Heart left ventricle (tissue), 13 donors: ENCODE results near the gene KLK7.

ENCODE experiments used
- CTCF ChIP-seq, 12 donors: fragments of 200-600 bp; sonication (generic) in 4 of 12; IDR thresholded peaks; one replicate each; pipeline versions ENCODE4 v1.5.0 to v1.8.0; 2018 to 2022; ENCODE audit warnings: antibody characterized with exemption in 12 of 12, mild to moderate bottlenecking in 5 of 12
- POLR2A ChIP-seq, 2 donors: fragments of 450-650 bp; IDR thresholded peaks; one replicate each; pipeline ENCODE4 v1.6.1; 2017; ENCODE audit warnings: antibody characterized with exemption in 2 of 2, mild to moderate bottlenecking in 2 of 2, moderate library complexity in 2 of 2
- donor health status: ischemic (EF 13 %, LVEDD 7.1; RV severe dilation, severe dysfunction).
- donor health status: DM: no; HTN: yes; CAD: no.
- donor health status: DM: no; HTN: no; CAD: no.
- donor health status: ischemic (EF 25% LVEDD 6.9; RV normal size, moderate dysfunction).
- donor health status: ischemic (EF 25% LVEDD 5.7; RV mildly dilated, moderate dysfunction).
- donor health status: ischemic (EF 35%, LVEDD 5.7; RV mildly dilated, moderate dysfunction).
- donor health status: nonischemic (EF 11% LVEDD 7.7; RV severe dilation, severe dysfunction).
- donor health status: DM: yes; HTN: yes; CAD: no.
- donor health status: PGD.
- donor health status: ischemic (EF 29% LVEDD 5.4; RV normal size, mild dysfunction).
- donor health status: nonischemic (EF 23%, LVEDD 6.1; RV moderate dilation, normal function).

GRCh38 chr19:50943074-50943828 is 40.5 kb downstream of the KLK7 start:
- TF ChIP-seq CTCF (IDR thresholded peaks at IDR 0.05), result no peak
- TF ChIP-seq POLR2A (IDR thresholded peaks at IDR 0.05), result no peak
